GM18502 (cell line): ENCODE measurements around the gene GLIPR1.

ENCODE experiments used
- ATAC-seq: cut with Tn5 transposase; IDR thresholded peaks from one replicate; pipeline ENCODE4 v1.9.1; 2021; ENCODE audit warnings: mild to moderate bottlenecking; ENCODE audit not compliant: unreplicated experiment, poor library complexity

Gene GLIPR1

GRCh38 chr12:75553398-75553797 lies 72.8 kb downstream of the GLIPR1 start:
- ATAC-seq: no peak
